Panc1 (cell line): Measurements from ENCODE around the gene LTBP2. TPM values are rescaled to one million over a fixed set of nuclear protein-coding genes. Genes with fewer than 3 reads are reported as not detected.

ENCODE experiments used
- ATAC-seq: fragments of 200-7000 bp; cut with Tn5 transposase; 2 replicates; pipeline ENCODE4 v1.9.1; 2020; ENCODE audit warnings: mild to moderate bottlenecking, moderate library complexity
- BruUV-seq: library from RNA; stranded (reverse); fragments of 400-500 nt; replicated peaks from 2 replicates; lab custom pipeline; 2021; lab: Mats Ljungman, UMichigan
- CTCF ChIA-PET: fragments of 300-600 bp; sonication (Branson Sonifier 250); formaldehyde crosslinking; loops from one replicate; lab custom pipeline; 2022; ENCODE audit warnings: antibody characterized with exemption; lab: Charles Lee
- POLR2A ChIA-PET: fragments of 300-600 bp; sonication (Branson Sonifier 250); formaldehyde crosslinking; loops from one replicate; lab custom pipeline; 2022; ENCODE audit warnings: antibody characterized with exemption; lab: Charles Lee
- DNase-seq: peaks from one replicate; pipeline ENCODE4 v3.0.0-alpha.2; 2010; ENCODE audit warnings: low read depth, low spot score
- H3K27ac ChIP-seq: 2 replicates; pipeline ENCODE4 v1.5.1; 2011; ENCODE audit warnings: mild to moderate bottlenecking, low read length, inconsistent platforms
- H3K27me3 ChIP-seq: fragments of 200-500 bp; sonication (Bioruptor generic); 2 replicates; pipeline ENCODE4 v1.6.0; 2014; ENCODE audit warnings: low read length, inconsistent platforms; ENCODE audit not compliant: control insufficient read depth, insufficient read depth
- H3K36me3 ChIP-seq: fragments of 200-500 bp; sonication (Bioruptor generic); 2 replicates; pipeline ENCODE4 v1.5.1; 2014; ENCODE audit warnings: inconsistent platforms, mild to moderate bottlenecking, low read length, moderate library complexity; ENCODE audit not compliant: control insufficient read depth, insufficient read depth
- H3K4me1 ChIP-seq: 2 replicates; pipeline ENCODE4 v1.5.1; 2011; ENCODE audit warnings: inconsistent platforms, mild to moderate bottlenecking, low read length, moderate library complexity; ENCODE audit not compliant: control insufficient read depth, insufficient read depth
- H3K4me3 ChIP-seq, 2 experiments: 2 replicates each; pipeline ENCODE4 v1.5.1; 2011 to 2012; ENCODE audit warnings: low read depth in 2 of 2, low read length in 2 of 2, mild to moderate bottlenecking in 2 of 2, inconsistent platforms in 1 of 2, moderate library complexity in 1 of 2
- H3K9me3 ChIP-seq: fragments of 200-500 bp; sonication (Bioruptor generic); 2 replicates; pipeline ENCODE4 v1.5.1; 2014; ENCODE audit warnings: low read depth, mild to moderate bottlenecking, inconsistent platforms, low read length, moderate library complexity; ENCODE audit not compliant: control insufficient read depth, insufficient read depth
- CTCF ChIP-seq: fragments of 450-650 bp; IDR thresholded peaks from 2 replicates; pipeline ENCODE4 v1.5.1; 2017; ENCODE audit warnings: mild to moderate bottlenecking
- POLR2AphosphoS5 ChIP-seq: IDR thresholded peaks from 2 replicates; pipeline ENCODE4 v1.6.1; 2012; ENCODE audit warnings: mild to moderate bottlenecking, low read depth, low read length, moderate library complexity
- SIN3A ChIP-seq: IDR thresholded peaks from 2 replicates; pipeline ENCODE4 v1.6.1; 2012; ENCODE audit warnings: low read depth, mild to moderate bottlenecking, low read length, moderate library complexity, borderline replicate concordance; ENCODE audit not compliant: insufficient read depth
- TCF7L2 ChIP-seq: IDR thresholded peaks from 2 replicates; pipeline ENCODE4 v1.6.1; 2011; ENCODE audit warnings: mild to moderate bottlenecking, low read depth, low read length, inconsistent platforms
- in situ Hi-C: cut with HindIII; loops from 2 replicates; pipeline ENCODE4 v1.10.0; 2016; ENCODE audit warnings: low sequenced_read_pairs, low pct_unique_long_range_greater_than_20kb
- intact Hi-C: fragments of 100-400 bp; cut with micrococcal nuclease; formaldehyde crosslinking; loops from one replicate; pipeline ENCODE4 v1.10.0; 2022; ENCODE audit not compliant: unreplicated experiment
- total RNA-seq: library from RNA; stranded (reverse); gene quantifications from one replicate; pipeline ENCODE4 v1.2.1, GENCODE V29; 2021; ENCODE audit not compliant: unreplicated experiment
- TF ChIP-seq, protein P1 (sequence below), 2 experiments: IDR thresholded peaks; 2 replicates each; pipeline ENCODE4 v1.6.1; 2011 to 2012; ENCODE audit warnings: low read depth in 2 of 2, control low read depth in 1 of 2, low read length in 1 of 2, mild to moderate bottlenecking in 1 of 2, moderate library complexity in 1 of 2; ENCODE audit not compliant: insufficient read depth in 1 of 2

Gene LTBP2
- total RNA-seq, 1 experiment from 2014 or later: 69.8 TPM

DNA sequence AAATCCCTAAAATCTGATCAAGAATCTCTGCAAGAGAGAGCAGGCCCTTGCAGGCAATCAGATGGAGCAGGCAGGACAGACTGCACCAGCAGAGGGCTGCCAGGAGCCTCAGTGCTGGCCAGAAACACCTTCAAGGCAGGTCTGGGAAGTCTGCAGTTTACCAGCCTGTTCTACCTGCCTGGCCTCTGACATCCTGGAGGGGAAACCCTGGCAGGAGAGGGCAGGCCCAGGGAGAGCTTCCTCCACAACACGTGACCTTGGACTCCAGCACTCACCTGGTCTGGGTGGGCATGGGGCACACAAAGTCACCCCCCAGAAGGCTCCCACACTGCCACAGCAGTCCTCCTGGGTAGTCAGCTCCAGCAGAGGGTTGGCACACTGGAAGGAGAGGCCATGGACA is 62.4 kb downstream of the LTBP2 start:
- POLR2A ChIA-PET: no interaction called here
- Histone ChIP-seq H3K27ac (no peak overlapping the region), H3K4me1 (no peaks in the 10 kb centered on the region), H3K27me3 (no peaks in the 10 kb centered on the region), H3K9me3 (no peaks in the 10 kb centered on the region), H3K36me3 (no peaks in the 10 kb centered on the region), H3K4me3 (no peak overlapping the region)
- TF ChIP-seq POLR2AphosphoS5 (no peak), SIN3A (no peak), TCF7L2 (no peak)
- TF ChIP-seq, protein P1, sequence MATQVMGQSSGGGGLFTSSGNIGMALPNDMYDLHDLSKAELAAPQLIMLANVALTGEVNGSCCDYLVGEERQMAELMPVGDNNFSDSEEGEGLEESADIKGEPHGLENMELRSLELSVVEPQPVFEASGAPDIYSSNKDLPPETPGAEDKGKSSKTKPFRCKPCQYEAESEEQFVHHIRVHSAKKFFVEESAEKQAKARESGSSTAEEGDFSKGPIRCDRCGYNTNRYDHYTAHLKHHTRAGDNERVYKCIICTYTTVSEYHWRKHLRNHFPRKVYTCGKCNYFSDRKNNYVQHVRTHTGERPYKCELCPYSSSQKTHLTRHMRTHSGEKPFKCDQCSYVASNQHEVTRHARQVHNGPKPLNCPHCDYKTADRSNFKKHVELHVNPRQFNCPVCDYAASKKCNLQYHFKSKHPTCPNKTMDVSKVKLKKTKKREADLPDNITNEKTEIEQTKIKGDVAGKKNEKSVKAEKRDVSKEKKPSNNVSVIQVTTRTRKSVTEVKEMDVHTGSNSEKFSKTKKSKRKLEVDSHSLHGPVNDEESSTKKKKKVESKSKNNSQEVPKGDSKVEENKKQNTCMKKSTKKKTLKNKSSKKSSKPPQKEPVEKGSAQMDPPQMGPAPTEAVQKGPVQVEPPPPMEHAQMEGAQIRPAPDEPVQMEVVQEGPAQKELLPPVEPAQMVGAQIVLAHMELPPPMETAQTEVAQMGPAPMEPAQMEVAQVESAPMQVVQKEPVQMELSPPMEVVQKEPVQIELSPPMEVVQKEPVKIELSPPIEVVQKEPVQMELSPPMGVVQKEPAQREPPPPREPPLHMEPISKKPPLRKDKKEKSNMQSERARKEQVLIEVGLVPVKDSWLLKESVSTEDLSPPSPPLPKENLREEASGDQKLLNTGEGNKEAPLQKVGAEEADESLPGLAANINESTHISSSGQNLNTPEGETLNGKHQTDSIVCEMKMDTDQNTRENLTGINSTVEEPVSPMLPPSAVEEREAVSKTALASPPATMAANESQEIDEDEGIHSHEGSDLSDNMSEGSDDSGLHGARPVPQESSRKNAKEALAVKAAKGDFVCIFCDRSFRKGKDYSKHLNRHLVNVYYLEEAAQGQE (IDR thresholded peaks at IDR 0.05; ENCODE audit: insufficient read depth in 1 of 2, low read depth in 2 of 2, low read length in 1 of 2): no peak
- no peak for DNase-seq
- intact Hi-C loops: no loop called here
- peak; percentile 75 for ATAC-seq
- in situ Hi-C loops: no loop called here
- BruUV-seq: no TSS peak
- CTCF ChIA-PET: no interaction called here

DNA sequence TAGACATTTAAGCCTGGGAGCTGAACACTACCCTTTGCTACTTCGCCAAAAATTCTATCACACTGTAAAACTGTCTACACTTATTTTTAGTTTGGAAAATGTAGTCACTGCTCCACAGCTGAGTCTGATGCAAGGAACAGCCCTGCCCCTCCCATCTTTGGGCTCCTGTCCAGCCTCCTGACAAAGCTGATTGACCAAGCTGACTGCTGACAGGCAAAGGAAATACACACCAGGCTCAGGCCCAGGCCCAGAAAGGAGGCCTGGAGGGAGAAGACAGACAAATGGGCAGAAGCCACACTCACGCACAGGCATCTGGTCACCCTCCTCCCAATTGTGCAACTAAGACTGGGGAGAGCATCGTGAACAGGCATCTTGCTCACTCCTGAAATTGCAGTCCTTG is 63.2 kb downstream of the LTBP2 start:
- DNase-seq (no peak), ATAC-seq (no peak)
- H3K9me3 ChIP-seq: no peaks in the 10 kb centered on the region
- TF ChIP-seq, protein P1 (IDR thresholded peaks at IDR 0.05; ENCODE audit: insufficient read depth in 1 of 2, low read depth in 2 of 2, low read length in 1 of 2): no peak
- TF ChIP-seq CTCF: no peak
- TF ChIP-seq POLR2AphosphoS5: no peak
- no peak for TF ChIP-seq TCF7L2
- TF ChIP-seq SIN3A: no peak
- no TSS peak for BruUV-seq
- in situ Hi-C loops (no loop called here), intact Hi-C loops (no loop called here)
- no peaks in the 10 kb centered on the region for H3K4me1 ChIP-seq
- no peaks in the 10 kb centered on the region for H3K36me3 ChIP-seq
- ChIA-PET CTCF (no interaction called here), POLR2A (no interaction called here)
- H3K4me3 ChIP-seq: no peak overlapping the region
- no peak overlapping the region for H3K27ac ChIP-seq
- H3K27me3 ChIP-seq: no peaks in the 10 kb centered on the region
